ENCODE results near the gene NPEPL1. TPM values are rescaled to one million over a fixed set of nuclear protein-coding genes. Genes with fewer than 3 reads are reported as not detected.

NPEPL1 gene
- total and polyA plus RNA-seq, 2 of the 8 experiments (the other 6 are each of a cell fraction or from before 2014, with no cell fraction given) = 12.4 to 26.8 TPM

- peaks cover 4 to 25% (median 8%) of the 10 kb centered on the region in 4 experiments; a peak in 7 of 8 replicates for H3K36me3 ChIP-seq (ENCODE audit: control insufficient read depth in 2 of 4, insufficient read depth in 4 of 4, low read length in 3 of 4)
- H3K27me3 ChIP-seq (replicated peaks in 1 of 4; ENCODE audit: control insufficient read depth in 3 of 4, extremely low read depth in 1 of 4, insufficient read depth in 3 of 4, low read length in 3 of 4) = no peaks in the 10 kb centered on the region
- no peak overlapping the region for H3K4me3 ChIP-seq (ENCODE audit: extremely low read depth in 1 of 4, insufficient read depth in 2 of 4, low read depth in 3 of 4, low read length in 4 of 4)
- H3K23ac ChIP-seq (ENCODE audit: insufficient read length) = no peak overlapping the region
- no peak overlapping the region for H3K4ac ChIP-seq (replicated peaks; ENCODE audit: insufficient read length, low read depth, low read length)
- H3K18ac ChIP-seq (ENCODE audit: extremely low read depth, low read length) = no peak overlapping the region; the same call in 1 of the 2 replicates
- peak overlapping the region; percentile 67 for H2BK5ac ChIP-seq (ENCODE audit: low read depth, low read length)
- ChIA-PET POLR2A (ENCODE audit: partially characterized antibody) (interaction anchor here (0.8 to 16.8 kb wide), 11 partner anchors 10 to 182 kb away, joined by 3 to 188 read pairs (median 4); partner anchors contain the start of genes GNAS-AS1 and STX16), CTCF (ENCODE audit: partially characterized antibody) (interaction anchor here (1.6 to 3.2 kb wide), 4 partner anchors 48 to 215 kb away, joined by 4 to 8 read pairs (median 5); no protein-coding TSS in a partner anchor)
- no peak overlapping the region for H2AK5ac ChIP-seq (ENCODE audit: low read depth, low read length)
- FAIRE-seq = no peak
- no peaks in the 10 kb centered on the region; a peak in 1 of 4 replicates for H3K79me2 ChIP-seq (ENCODE audit: control insufficient read depth in 1 of 2, insufficient read depth in 2 of 2, low read length in 2 of 2)
- no peak for DNase-seq (ENCODE audit: low read depth in 1 of 2, low spot score in 2 of 2)
- no peak overlapping the region for H2BK120ac ChIP-seq (replicated peaks; ENCODE audit: low read depth, low read length)
- no peak overlapping the region; the same call in 1 of the 2 replicates for H2BK12ac ChIP-seq (ENCODE audit: low read depth, low read length)
- peaks cover 3 to 23% (median 13%) of the 10 kb centered on the region in 4 experiments for H3K4me1 ChIP-seq (replicated peaks in 1 of 4; ENCODE audit: control insufficient read depth in 3 of 4, insufficient read depth in 4 of 4, low read length in 3 of 4)
- no peak overlapping the region for H3K27ac ChIP-seq (ENCODE audit: low read depth, low read length)
- H4K91ac ChIP-seq (replicated peaks; ENCODE audit: insufficient read length, low read length) = no peak overlapping the region
- no peak overlapping the region for H3K4me2 ChIP-seq (ENCODE audit: insufficient read depth in 1 of 2, low read depth in 2 of 2, low read length in 2 of 2)
- H3K9me3 ChIP-seq (ENCODE audit: insufficient read depth in 2 of 2, low read depth in 1 of 2, low read length in 1 of 2) = no peaks in the 10 kb centered on the region
- H3K23me2 ChIP-seq (ENCODE audit: low read depth, low read length) = peaks cover 4% of the 10 kb centered on the region; the same call in 1 of the 2 replicates
- H4K5ac ChIP-seq (ENCODE audit: insufficient read length, low read depth, low read length) = no peak overlapping the region
- 88% methylated on average over 10 of the region's 10 CpGs; no CpG with 5 or more reads in 1 of the 2 experiments for WGBS, 2 experiments (ENCODE audit: extremely low coverage in 1 of 2, insufficient coverage in 1 of 2, insufficient read length in 1 of 2, insufficient replicate concordance in 2 of 2, low coverage in 1 of 2, low lambda C conversion rate in 2 of 2, missing lambda C conversion rate in 1 of 2)
- H3K56ac ChIP-seq (replicated peaks; ENCODE audit: insufficient read length, low read depth, low read length) = no peak overlapping the region
- TF ChIP-seq TCF12 (IDR thresholded peaks at IDR 0.05; ENCODE audit: low read depth, low read length) = no peak
- no peak for TF ChIP-seq CBX8 (IDR thresholded peaks at IDR 0.05; ENCODE audit: borderline replicate concordance, low read depth, low read length)
- no peak for TF ChIP-seq TBP (IDR thresholded peaks at IDR 0.05; ENCODE audit: low read depth, low read length)
- no peak for TF ChIP-seq TAF1 (IDR thresholded peaks at IDR 0.05; ENCODE audit: low read depth, low read length)
- no peak overlapping the region for H2AFZ ChIP-seq (ENCODE audit: low read length)
- H3K79me1 ChIP-seq (ENCODE audit: low read depth, low read length) = 0 out of 2 replicates have a peak, but pooled peaks cover 4% of the 10 kb centered on the region
- no peak overlapping the region for H2BK15ac ChIP-seq (ENCODE audit: low read length)
- H4K20me1 ChIP-seq (replicated peaks in 1 of 2; ENCODE audit: control insufficient read depth in 1 of 2, insufficient read depth in 2 of 2, low read length in 2 of 2) = peaks cover 3 to 8% of the 10 kb centered on the region in 2 experiments
- H3K14ac ChIP-seq (ENCODE audit: insufficient read length) = no peak overlapping the region
- H3K9ac ChIP-seq (replicated peaks in 1 of 4; ENCODE audit: extremely low read depth in 1 of 4, low read depth in 3 of 4, low read length in 3 of 4) = no peak overlapping the region
- H4K8ac ChIP-seq (ENCODE audit: extremely low read depth, insufficient read depth, low read length) = no peak overlapping the region; the same call in 1 of the 2 replicates
- H2BK20ac ChIP-seq (ENCODE audit: low read length) = 0 out of 2 replicates have a peak overlapping the region, but pooled peaks have one; percentile 7
Observed at GRCh38 chr20:58695895-58696375, 3.3 kb downstream of the NPEPL1 start.

Measured in H1 (cell line).